Measurements from ENCODE around the gene FANCC.

Gene FANCC

DNA sequence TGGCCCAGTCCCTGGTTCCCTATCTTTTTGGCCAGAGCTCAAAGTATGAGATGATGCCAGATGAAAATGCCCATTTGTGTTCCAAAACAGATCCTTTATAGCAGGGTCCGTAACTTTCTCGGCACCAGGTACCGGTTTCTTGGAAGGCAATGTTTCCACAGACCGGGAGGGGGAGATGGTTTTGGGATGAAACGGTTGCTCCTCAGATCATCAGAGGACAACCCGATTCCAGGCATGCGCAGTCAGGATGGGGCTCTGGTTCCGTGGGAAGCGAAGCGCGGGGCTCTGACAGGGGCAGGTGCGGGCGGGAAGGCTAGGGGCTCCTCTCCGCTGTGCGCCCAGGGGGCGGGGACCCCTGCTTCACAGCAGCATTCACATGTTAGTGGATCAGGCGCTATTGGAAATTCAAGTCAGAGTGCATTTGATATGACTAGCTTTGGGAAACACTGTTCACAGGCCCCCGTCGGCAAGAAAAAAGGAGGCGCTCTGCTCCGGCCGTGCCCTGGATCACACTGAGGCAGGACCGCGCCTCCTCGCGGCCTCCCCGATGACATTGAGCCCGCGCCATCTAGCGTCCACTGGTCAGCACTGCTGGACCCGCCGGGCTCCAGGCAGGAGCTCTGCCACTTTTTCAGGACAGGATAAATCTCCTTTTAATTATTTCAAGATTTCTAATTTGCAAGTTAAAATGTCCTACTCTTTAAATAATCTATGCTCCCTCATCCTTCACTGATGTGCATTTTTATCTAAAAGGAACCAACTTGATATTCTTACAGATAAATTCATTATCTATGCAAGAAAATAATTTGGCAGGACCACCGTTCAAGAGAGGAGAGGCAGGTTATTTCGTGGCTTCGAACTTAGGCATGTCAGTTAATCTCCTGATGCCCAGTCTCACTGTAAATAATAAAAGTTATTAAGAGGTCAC, 190.0 kb downstream of the FANCC start:
- DNase-seq (ENCODE audit: low read depth in 2 of 3, low spot score in 1 of 3): peak; percentile 39 to 67 (median 62)

DNA sequence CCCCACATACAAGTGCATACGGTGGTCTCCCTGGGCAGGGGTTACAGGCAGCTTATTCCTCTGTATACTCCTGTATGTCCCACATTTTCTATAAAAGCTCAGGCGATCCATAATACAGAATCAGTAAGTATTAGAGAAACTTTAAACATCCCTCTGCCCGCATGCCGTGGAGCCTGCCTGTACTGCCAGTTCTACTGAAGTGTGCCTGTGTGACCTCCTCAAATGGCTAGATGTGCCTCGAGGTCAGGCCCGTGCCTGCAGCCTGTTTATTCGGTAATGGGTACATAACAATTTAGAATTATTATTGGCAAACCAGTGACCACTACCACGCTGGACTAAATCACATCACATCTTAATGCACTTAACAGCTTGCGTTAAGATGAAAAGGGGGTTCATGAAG, 190.8 kb downstream of the FANCC start:
- no peak for DNase-seq (ENCODE audit: low read depth in 2 of 3, low spot score in 1 of 3)

DNA sequence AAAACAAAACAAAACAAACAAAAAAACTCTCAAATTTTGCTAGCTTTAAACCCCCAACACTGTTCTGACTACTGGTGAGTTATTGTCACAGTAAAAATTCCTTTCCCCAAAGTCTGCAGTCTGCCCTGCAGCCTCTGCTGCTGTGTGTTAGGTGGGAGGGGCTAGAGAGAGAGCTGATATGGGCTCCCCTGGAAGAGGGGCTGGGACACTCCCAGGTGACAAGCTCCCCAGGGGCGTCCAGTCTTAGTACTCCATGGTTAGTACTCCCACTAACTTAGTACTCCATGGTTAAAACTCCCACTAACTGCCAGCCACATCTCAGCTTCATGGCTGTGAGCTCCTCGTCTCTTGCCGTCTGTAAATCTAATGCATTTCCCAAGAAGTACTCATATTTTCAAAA, 191.9 kb downstream of the FANCC start:
- no peak for DNase-seq (ENCODE audit: low read depth in 2 of 3, low spot score in 1 of 3)

- no peak for DNase-seq (ENCODE audit: low read depth in 2 of 3, low spot score in 1 of 3)
Observed at GRCh38 chr9:95124582-95125367, 192.7 kb downstream of the FANCC start.

DNA sequence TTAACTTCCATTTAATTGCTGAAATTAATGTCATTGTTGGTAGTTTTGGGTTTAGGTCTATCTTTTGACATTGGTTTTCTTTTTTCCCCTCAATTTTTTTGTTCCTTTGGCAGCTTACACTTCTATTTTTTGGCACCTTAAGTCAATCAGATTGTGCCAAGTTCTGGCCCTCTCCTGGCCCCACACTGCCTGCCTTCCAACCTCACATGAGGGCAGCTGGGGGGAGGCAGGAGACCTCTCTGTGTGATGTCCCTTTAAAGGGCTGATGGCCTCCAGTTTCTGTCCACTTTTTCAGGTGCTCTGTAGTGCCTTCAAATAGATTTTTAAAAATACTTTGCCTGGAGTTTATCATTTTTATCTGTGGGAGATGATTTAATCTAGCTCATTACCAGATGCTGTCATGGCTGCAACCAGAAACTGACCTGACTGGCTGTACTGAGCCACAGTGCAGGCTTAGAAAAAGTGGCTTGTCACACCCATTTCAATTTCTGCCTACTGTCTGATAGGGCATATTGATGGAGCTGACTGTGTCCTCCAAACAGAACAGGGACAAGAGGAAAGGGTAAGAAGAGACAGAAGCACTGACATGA, 196.6 kb downstream of the FANCC start:
- DNase-seq (ENCODE audit: low read depth in 2 of 3, low spot score in 1 of 3): no peak

GRCh38 chr9:95118596-95118995, 198.9 kb downstream of the FANCC start:
- DNase-seq (ENCODE audit: low read depth in 2 of 3, low spot score in 1 of 3): no peak

DNA sequence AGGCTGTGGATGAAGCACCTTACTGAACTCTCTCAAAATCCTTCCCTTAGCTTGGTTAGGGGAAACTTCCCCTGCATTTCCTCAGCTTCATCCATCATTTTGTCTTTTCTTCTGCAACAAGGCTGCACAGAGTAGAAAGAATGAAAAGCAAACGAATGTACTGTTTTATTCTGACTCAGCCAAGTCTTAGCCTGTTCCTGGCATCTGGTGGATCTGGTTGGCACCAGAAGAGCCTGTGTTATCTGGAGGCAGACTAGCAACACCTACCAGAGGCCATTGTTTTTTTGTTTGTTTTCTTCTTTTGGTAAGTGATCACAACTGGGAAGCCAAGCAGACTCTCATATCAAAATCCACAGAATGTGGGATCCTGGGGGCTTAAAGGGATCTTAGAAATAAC, 200.7 kb downstream of the FANCC start:
- DNase-seq (ENCODE audit: low read depth in 2 of 3, low spot score in 1 of 3): no peak

GRCh38 chr9:95116002-95116807, 201.3 kb downstream of the FANCC start:
- DNase-seq (ENCODE audit: low read depth in 2 of 3, low spot score in 1 of 3): no peak

GRCh38 chr9:95115104-95115503, 202.4 kb downstream of the FANCC start:
- no peak for DNase-seq (ENCODE audit: low read depth in 2 of 3, low spot score in 1 of 3)

DNA sequence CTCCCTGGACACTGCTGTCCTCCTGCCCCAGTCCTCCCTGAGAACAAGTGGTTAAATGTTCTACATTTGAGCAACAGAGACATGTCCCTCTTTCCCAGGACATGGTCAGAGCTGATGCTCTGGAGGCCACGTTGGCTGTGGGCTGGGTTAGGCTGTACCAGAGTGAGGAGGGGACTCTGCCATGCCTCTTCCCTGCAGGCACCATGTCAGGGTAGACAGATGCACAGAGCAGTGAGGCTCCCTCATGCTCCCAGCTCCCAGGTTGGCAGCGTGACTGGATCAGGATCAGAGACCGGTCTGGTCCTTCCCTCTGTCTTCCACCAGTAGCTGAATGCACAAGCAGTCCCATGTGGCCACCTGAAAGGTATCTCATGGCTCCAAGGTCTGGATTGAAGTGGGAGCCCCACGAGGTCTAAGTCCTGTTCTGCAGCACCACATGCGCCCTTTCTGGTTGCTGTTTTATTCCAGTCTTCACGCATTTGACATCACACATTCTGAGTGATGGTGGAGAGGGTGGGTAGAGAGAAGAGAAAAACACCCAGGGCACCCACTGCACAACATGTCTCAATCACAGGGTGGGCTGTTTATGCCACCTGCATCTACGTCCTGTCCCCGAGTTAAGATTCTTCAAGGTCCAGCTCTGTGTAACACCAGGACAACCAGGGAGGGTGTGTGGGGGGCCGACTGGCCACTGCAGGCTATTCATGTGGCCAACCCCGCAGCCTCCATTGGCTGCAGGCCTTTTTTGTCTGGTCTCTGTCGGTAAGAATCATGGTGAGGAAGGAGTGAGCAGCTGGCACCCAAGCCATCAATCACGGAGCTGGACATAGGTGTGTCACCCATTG, 204.9 kb downstream of the FANCC start:
- DNase-seq (ENCODE audit: low read depth in 2 of 3, low spot score in 1 of 3): no peak

- DNase-seq (ENCODE audit: low read depth in 2 of 3, low spot score in 1 of 3): no peak
Observed at GRCh38 chr9:95111716-95112115, 205.8 kb downstream of the FANCC start.

DNA sequence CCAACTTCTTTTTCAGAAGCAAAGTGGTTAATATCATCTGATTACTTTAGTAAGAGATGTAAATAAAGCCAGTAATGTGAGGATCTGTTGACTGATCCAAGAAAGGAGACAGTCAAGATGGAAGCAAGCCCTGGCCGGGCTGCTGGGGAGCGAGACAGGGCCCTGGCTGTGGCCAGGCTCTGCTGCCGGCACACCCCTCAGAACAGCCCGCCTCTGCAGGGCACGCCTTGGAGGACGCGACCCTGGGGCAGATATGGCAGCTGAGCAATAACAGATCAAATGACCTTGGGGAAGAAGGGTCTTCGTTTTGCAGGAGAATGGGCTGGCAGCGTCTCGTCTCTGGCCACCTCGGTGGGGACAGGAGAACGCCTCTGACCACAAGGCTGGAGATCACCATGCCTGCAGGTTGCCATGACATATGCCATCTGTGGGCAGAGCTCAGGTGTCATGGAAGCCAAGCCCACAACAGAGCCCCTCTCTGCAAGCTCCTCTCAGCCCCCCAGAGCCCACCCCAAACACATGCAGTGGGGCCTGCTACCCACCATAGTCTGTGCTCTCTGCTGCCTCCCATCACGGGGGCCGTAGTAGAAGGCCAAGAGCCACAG, 206.5 kb downstream of the FANCC start:
- DNase-seq (ENCODE audit: low read depth in 2 of 3, low spot score in 1 of 3): no peak

GRCh38 chr9:95109456-95109855, 208.1 kb downstream of the FANCC start:
- DNase-seq (ENCODE audit: low read depth in 2 of 3, low spot score in 1 of 3): no peak

DNA sequence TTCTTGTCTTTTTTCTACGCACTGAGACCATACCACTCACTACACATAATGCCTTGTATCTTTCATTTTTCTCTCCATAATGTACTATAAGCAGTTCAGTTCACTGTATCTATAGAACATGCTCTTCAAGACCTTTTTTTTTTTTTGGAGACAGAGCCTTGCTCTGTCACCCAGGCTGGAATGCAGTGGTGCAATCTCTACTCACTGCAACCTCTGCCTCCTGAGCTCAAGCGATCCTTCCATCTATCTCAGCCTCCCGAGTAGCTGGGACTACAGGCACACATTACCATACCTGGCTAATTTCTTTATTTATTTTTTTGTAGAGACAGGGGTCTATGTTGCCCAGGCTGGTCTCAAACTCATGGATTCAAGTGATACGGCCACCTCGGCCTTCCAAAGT, 208.7 kb downstream of the FANCC start:
- no peak for DNase-seq (ENCODE audit: low read depth in 2 of 3, low spot score in 1 of 3)

DNA sequence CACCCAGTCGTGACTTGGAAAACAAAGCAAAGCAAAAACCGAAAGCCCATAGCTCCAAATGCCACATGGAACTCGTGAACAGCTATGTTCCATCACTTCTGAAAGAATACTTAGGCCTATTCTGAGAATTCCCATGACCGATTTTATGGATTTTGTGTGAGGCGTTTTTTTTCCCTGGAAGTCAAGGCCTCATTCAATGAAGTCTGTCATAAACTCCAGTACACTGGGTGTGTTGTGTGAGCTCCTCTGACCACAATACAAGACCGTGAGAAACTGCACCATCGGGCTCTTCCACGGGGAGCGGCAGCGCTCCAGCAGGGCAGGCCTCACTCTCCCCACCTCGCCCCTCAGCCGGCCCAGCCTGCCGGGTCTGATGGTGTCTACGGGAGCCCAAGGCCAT, 209.5 kb downstream of the FANCC start:
- DNase-seq (ENCODE audit: low read depth in 2 of 3, low spot score in 1 of 3): no peak

DNA sequence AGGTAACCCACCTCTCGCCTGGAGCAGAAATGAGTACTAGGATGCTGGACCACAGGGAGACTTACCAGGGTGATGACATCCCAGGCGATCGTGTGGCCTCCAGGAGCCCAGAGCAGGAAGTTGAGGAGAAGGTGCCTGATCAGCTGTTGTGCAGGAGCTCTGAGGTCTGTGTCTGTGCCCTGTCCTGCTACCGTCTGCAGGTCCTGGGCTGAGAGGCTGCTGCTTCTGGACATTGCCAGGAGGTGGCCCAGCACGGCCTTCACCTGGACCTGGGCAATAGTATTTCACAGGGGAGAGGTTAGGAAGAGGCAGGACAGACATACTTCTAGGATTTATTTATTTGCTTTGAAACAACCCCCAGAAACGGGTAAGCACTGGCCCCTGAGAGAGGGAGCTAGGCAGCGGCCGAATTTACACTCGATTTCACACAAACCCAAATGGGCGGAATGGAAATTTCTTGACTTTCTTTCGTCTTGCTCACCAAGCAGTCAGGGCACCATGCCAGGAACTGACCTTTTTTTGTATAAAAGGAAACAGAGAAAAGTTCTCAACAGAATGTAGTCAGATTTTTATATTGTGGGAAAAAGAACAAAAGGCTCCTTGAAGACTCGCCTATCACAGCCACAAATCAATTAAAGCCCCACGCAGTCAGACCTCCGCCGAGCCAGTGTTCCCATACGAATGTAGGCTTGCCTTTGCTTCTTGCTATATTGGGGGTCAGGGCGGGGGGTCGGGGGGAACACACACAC, 210.3 kb downstream of the FANCC start:
- no peak for DNase-seq (ENCODE audit: low read depth in 2 of 3, low spot score in 1 of 3)

GRCh38 chr9:95105519-95106287, 211.8 kb downstream of the FANCC start:
- no peak for DNase-seq (ENCODE audit: low read depth in 2 of 3, low spot score in 1 of 3)

DNA sequence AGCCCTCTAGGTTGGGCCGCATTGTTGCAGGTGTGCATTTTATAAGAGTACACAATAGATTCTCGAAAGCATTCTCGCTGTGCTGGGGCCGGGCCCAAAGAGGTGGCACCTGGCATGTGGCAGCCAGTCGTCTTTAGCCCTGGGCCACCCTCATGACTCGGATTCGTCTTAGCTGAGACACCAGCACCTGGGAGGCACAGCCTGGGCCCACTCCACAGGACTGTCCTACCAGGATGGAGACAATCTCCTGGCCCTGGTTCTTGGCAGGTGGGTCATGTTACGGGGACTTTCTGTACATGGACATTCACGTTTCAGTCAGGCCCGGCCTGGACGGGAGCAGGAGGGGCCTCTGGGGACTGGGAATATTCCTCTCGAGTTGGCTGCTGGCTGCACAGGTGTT, 212.5 kb downstream of the FANCC start:
- no peak for DNase-seq (ENCODE audit: low read depth in 2 of 3, low spot score in 1 of 3)
